Measurements from ENCODE around the gene SYK.

DNA sequence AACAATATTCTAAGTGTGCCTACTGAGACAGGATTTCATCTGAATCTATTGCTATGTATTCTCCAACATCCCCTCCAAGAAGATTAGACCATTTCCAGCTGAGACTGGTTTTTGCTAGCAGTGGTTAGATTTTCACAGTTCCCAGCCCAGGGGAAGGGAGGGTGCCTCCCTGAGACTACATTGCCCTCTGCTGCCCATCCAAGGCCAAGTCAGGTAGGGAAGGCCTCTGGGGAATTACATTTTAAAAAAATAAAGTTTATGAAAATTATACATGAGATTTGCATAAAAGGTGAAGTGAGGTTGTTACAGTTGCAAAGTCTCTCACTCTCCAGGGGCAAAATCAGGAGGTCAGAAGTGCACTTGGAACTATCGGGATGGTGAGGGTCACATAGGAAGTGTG lies 28.0 kb upstream of the SYK start:
- TF ChIP-seq CTCF (IDR thresholded peaks at IDR 0.05), result peak; percentile 63
- TF ChIP-seq ZFX (IDR thresholded peaks at IDR 0.05; ENCODE audit: borderline replicate concordance), result no peak
